ENCODE measurements around the gene ASB18. TPM values are rescaled to one million over a fixed set of nuclear protein-coding genes. Genes with fewer than 3 reads are reported as not detected.

ASB18 gene
- total and polyA plus RNA-seq, 8 donors: 0.05 to 0.07 (median 0.06) TPM; not detected in 5

GRCh38 chr2:236307641-236308040 is 43.4 kb upstream of the ASB18 start:
- intact Hi-C loops (cut with DNase I): no loop called here
- H3K36me3 ChIP-seq: no peaks in the 10 kb centered on the region
- no peak for ATAC-seq

GRCh38 chr2:236306825-236307540 is 42.8 kb upstream of the ASB18 start:
- no peaks in the 10 kb centered on the region for H3K4me1 ChIP-seq
- no peak for DNase-seq
- intact Hi-C loops (cut with DNase I): no loop called here
- H3K9me3 ChIP-seq: no peaks in the 10 kb centered on the region
- H3K27ac ChIP-seq: no peak overlapping the region
- H3K36me3 ChIP-seq: no peaks in the 10 kb centered on the region
- no peak overlapping the region for H3K4me3 ChIP-seq
- TF ChIP-seq, protein P1, sequence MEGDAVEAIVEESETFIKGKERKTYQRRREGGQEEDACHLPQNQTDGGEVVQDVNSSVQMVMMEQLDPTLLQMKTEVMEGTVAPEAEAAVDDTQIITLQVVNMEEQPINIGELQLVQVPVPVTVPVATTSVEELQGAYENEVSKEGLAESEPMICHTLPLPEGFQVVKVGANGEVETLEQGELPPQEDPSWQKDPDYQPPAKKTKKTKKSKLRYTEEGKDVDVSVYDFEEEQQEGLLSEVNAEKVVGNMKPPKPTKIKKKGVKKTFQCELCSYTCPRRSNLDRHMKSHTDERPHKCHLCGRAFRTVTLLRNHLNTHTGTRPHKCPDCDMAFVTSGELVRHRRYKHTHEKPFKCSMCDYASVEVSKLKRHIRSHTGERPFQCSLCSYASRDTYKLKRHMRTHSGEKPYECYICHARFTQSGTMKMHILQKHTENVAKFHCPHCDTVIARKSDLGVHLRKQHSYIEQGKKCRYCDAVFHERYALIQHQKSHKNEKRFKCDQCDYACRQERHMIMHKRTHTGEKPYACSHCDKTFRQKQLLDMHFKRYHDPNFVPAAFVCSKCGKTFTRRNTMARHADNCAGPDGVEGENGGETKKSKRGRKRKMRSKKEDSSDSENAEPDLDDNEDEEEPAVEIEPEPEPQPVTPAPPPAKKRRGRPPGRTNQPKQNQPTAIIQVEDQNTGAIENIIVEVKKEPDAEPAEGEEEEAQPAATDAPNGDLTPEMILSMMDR (IDR thresholded peaks at IDR 0.05): no peak
- no peak for ATAC-seq
- H3K27me3 ChIP-seq: peaks cover 0 to 4% of the 10 kb centered on the region in 2 donors

More at GRCh38 chr2:236307641-236308040, 43.4 kb upstream of the ASB18 start:
- no peaks in the 10 kb centered on the region for H3K4me1 ChIP-seq
- H3K9me3 ChIP-seq: peaks cover 0 to 5% of the 10 kb centered on the region in 2 donors
- TF ChIP-seq, protein P1 (IDR thresholded peaks at IDR 0.05): no peak
- H3K27me3 ChIP-seq: peaks cover 0 to 4% of the 10 kb centered on the region in 2 donors
- no peak for DNase-seq
- H3K4me3 ChIP-seq: no peak overlapping the region
- no peak overlapping the region for H3K27ac ChIP-seq

- no peak for ATAC-seq
- no peaks in the 10 kb centered on the region for H3K9me3 ChIP-seq
- intact Hi-C loops (cut with DNase I): no loop called here
- TF ChIP-seq, protein P1 (IDR thresholded peaks at IDR 0.05): no peak
- H3K36me3 ChIP-seq: no peaks in the 10 kb centered on the region
- no peak for DNase-seq
- no peak overlapping the region for H3K27ac ChIP-seq
- no peak overlapping the region for H3K4me3 ChIP-seq
- H3K27me3 ChIP-seq: peaks cover 0 to 4% of the 10 kb centered on the region in 2 donors
- no peaks in the 10 kb centered on the region for H3K4me1 ChIP-seq
These were observed 41.9 kb upstream of the ASB18 start for GRCh38 chr2:236305964-236306605.

- no peaks in the 10 kb centered on the region for H3K4me1 ChIP-seq
- H3K27ac ChIP-seq: no peak overlapping the region
- DNase-seq: no peak
- TF ChIP-seq, protein P1 (IDR thresholded peaks at IDR 0.05): no peak
- no peak for ATAC-seq
- intact Hi-C loops (cut with DNase I): no loop called here
- H3K27me3 ChIP-seq: peaks cover 0 to 4% of the 10 kb centered on the region in 2 donors
- no peaks in the 10 kb centered on the region for H3K9me3 ChIP-seq
- no peak overlapping the region for H3K4me3 ChIP-seq
- H3K36me3 ChIP-seq: no peaks in the 10 kb centered on the region
These were observed 41.3 kb upstream of the ASB18 start for GRCh38 chr2:236305531-236305930.

DNA sequence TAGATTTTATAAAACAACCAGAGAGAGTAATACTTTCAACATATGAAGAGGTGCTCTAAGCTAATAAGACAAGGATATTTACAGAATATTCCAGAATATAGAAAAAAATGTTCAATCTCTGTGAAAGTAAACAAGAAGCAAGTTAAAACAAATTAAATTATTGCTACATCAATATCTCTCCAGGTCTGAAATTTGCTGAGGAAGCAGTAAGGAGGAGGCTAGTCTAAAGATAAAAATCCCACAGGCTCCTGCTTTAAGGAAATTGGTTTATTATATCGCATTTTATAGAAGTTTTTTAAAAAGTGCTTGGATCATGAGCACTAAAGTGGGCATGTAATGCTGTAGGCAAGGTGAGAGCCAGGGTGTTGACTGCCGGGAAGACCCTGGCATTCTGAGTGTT is 39.7 kb upstream of the ASB18 start:
- TF ChIP-seq, protein P1 (IDR thresholded peaks at IDR 0.05): no peak
- no peaks in the 10 kb centered on the region for H3K9me3 ChIP-seq
- no peaks in the 10 kb centered on the region for H3K36me3 ChIP-seq
- H3K4me1 ChIP-seq: no peaks in the 10 kb centered on the region
- no peak for ATAC-seq
- intact Hi-C loops (cut with DNase I): no loop called here
- no peak overlapping the region for H3K4me3 ChIP-seq
- H3K27ac ChIP-seq: no peak overlapping the region
- no peak for DNase-seq
- peaks cover 0 to 4% of the 10 kb centered on the region in 2 donors for H3K27me3 ChIP-seq
